HepG2 (cell line): ENCODE results near the gene TAS2R40. TPM values are rescaled to one million over a fixed set of nuclear protein-coding genes. Genes with fewer than 3 reads are reported as not detected.
A peak's percentile ranks its signal among the peaks of the same experiment; 100 is the strongest.

Source experiments
- BRD4 ChIP-seq: sonication (generic); formaldehyde crosslinking; IDR thresholded peaks from 2 replicates; pipeline ENCODE4 v1.4.0; 2020; ENCODE audit warnings: missing genetic modification reagents
- CERS6 ChIP-seq: sonication (generic); formaldehyde crosslinking; IDR thresholded peaks from 2 replicates; pipeline ENCODE4 v1.5.0; 2020; ENCODE audit warnings: missing genetic modification reagents
- DNMT3B ChIP-seq: conservative IDR thresholded peaks from 2 replicates; pipeline ENCODE4 v1.6.1; 2016; ENCODE audit warnings: missing biosample characterization, control low read depth
- ESRRA ChIP-seq: sonication (generic); formaldehyde crosslinking; IDR thresholded peaks from 2 replicates; pipeline ENCODE4 v1.5.1; 2020; ENCODE audit warnings: mild to moderate bottlenecking, low read depth, missing genetic modification reagents
- FOXP1 ChIP-seq, 2 experiments: fragments of 450-650 bp in 1 of 2; IDR thresholded peaks; 2 replicates each; pipeline ENCODE4 v1.6.1; 2017 to 2018; ENCODE audit warnings: antibody characterized with exemption in 1 of 2
- GABPB1 ChIP-seq: IDR thresholded peaks from 2 replicates; pipeline ENCODE4 v1.6.1; 2016; ENCODE audit warnings: mild to moderate bottlenecking, missing genetic modification reagents, moderate library complexity, missing compliant biosample characterization
- KLF12 ChIP-seq: sonication (generic); formaldehyde crosslinking; IDR thresholded peaks from 2 replicates; pipeline ENCODE4 v1.4.0; 2020; ENCODE audit warnings: missing genetic modification reagents, borderline replicate concordance
- KMT2A ChIP-seq: sonication (generic); formaldehyde crosslinking; IDR thresholded peaks from 2 replicates; pipeline ENCODE4 v1.4.0; 2020; ENCODE audit warnings: missing genetic modification reagents
- MEF2D ChIP-seq: sonication (generic); formaldehyde crosslinking; IDR thresholded peaks from 2 replicates; pipeline ENCODE4 v1.5.1; 2020; ENCODE audit warnings: mild to moderate bottlenecking, missing genetic modification reagents
- MTA1 ChIP-seq: sonication (generic); formaldehyde crosslinking; IDR thresholded peaks from 2 replicates; pipeline ENCODE4 v1.4.0; 2020; ENCODE audit warnings: missing genetic modification reagents, mild to moderate bottlenecking, borderline replicate concordance
- MXD3 ChIP-seq: IDR thresholded peaks from 2 replicates; pipeline ENCODE4 v1.6.1; 2016; ENCODE audit warnings: mild to moderate bottlenecking, missing biosample characterization, missing genetic modification reagents
- NFYC ChIP-seq: IDR thresholded peaks from 2 replicates; pipeline ENCODE4 v1.6.1; 2016; ENCODE audit warnings: missing genetic modification reagents, missing compliant biosample characterization
- NRL ChIP-seq: sonication (generic); formaldehyde crosslinking; IDR thresholded peaks from 2 replicates; pipeline ENCODE4 v1.5.0; 2020; ENCODE audit warnings: missing genetic modification reagents, mild to moderate bottlenecking, moderate library complexity, borderline replicate concordance
- PRPF4 ChIP-seq: fragments of 200-400 bp; formaldehyde crosslinking; IDR thresholded peaks from 2 replicates; pipeline ENCODE4 v1.6.1; 2016; ENCODE audit warnings: low read length, low read depth; ENCODE audit not compliant: poor library complexity, severe bottlenecking
- REPIN1 ChIP-seq: sonication (generic); formaldehyde crosslinking; IDR thresholded peaks from 2 replicates; pipeline ENCODE4 v1.8.0; 2022; ENCODE audit warnings: missing genetic modification reagents, low read depth, mild to moderate bottlenecking, borderline replicate concordance
- SCMH1 ChIP-seq: sonication (generic); formaldehyde crosslinking; IDR thresholded peaks from 2 replicates; pipeline ENCODE4 v1.9.0; 2021; ENCODE audit warnings: missing genetic modification reagents, mild to moderate bottlenecking, borderline replicate concordance
- SMAD1 ChIP-seq: sonication (generic); formaldehyde crosslinking; IDR thresholded peaks from 2 replicates; pipeline ENCODE4 v1.4.0; 2020; ENCODE audit warnings: missing genetic modification reagents, low read depth, mild to moderate bottlenecking, borderline replicate concordance
- SOX13 ChIP-seq, 3 experiments: fragments of 450-650 bp in 1 of 3; sonication (generic) in 1 of 3; formaldehyde crosslinking in 1 of 3; IDR thresholded peaks in 2 of 3; conservative IDR thresholded peaks in 1 of 3; 2 replicates each; pipeline versions ENCODE4 v1.5.0 to v1.6.1; 2016 to 2020; ENCODE audit warnings: antibody characterized with exemption in 1 of 3, mild to moderate bottlenecking in 1 of 3, missing compliant biosample characterization in 1 of 3, missing genetic modification reagents in 1 of 3, moderate library complexity in 1 of 3
- ZBTB38 ChIP-seq: sonication (generic); formaldehyde crosslinking; IDR thresholded peaks from 2 replicates; pipeline ENCODE4 v1.5.1; 2020; ENCODE audit warnings: mild to moderate bottlenecking, missing genetic modification reagents
- ZNF205 ChIP-seq: IDR thresholded peaks from 2 replicates; pipeline ENCODE4 v1.6.1; 2018; ENCODE audit warnings: missing biosample characterization, missing genetic modification reagents
- ZNF225 ChIP-seq: sonication (generic); formaldehyde crosslinking; IDR thresholded peaks from 2 replicates; pipeline ENCODE4 v1.4.0; 2020; ENCODE audit warnings: mild to moderate bottlenecking, missing genetic modification reagents
- ZNF446 ChIP-seq: sonication (generic); formaldehyde crosslinking; IDR thresholded peaks from 2 replicates; pipeline ENCODE4 v1.5.0; 2020; ENCODE audit warnings: mild to moderate bottlenecking, missing genetic modification reagents
- ZNF484 ChIP-seq: sonication (generic); formaldehyde crosslinking; IDR thresholded peaks from 2 replicates; pipeline ENCODE4 v1.5.1; 2020; ENCODE audit warnings: mild to moderate bottlenecking, low read depth, missing genetic modification reagents, borderline replicate concordance
- ZNF557 ChIP-seq: sonication (generic); formaldehyde crosslinking; IDR thresholded peaks from 2 replicates; pipeline ENCODE4 v1.4.0; 2020; ENCODE audit warnings: missing genetic modification reagents
- ZNF704 ChIP-seq: sonication (generic); formaldehyde crosslinking; IDR thresholded peaks from 2 replicates; pipeline ENCODE4 v1.8.1; 2023; ENCODE audit warnings: mild to moderate bottlenecking, inconsistent platforms, moderate library complexity, missing genetic modification reagents, borderline replicate concordance
- ZNF883 ChIP-seq: sonication (generic); formaldehyde crosslinking; IDR thresholded peaks from 2 replicates; pipeline ENCODE4 v1.5.1; 2020; ENCODE audit warnings: mild to moderate bottlenecking, missing genetic modification reagents; ENCODE audit errors: not compliant biosample characterization
- polyA plus RNA-seq, 8 experiments: library from polyadenylated mRNA; depleted of rRNA in 3 of 8; stranded (reverse) in 7 of 8; unstranded in 1 of 8; fragments of >200 nt; fragmentation: Illumina TruSeq in 4 of 8; extraction: Trizol in 4 of 8; gene quantifications; 2 replicates each; pipeline versions ENCODE4 v1.2.1 to v1.2.3, GENCODE V29; 2011 to 2016; ENCODE audit warnings: low read depth in 4 of 8, missing spikeins in 1 of 8, mixed read lengths in 1 of 8; ENCODE audit not compliant: insufficient read depth in 1 of 8
- total RNA-seq, 5 experiments: library from RNA; depleted of rRNA; stranded (reverse); fragments of >200 nt; fragmentation: Illumina TruSeq; extraction: Trizol; gene quantifications; 2 replicates each; pipeline ENCODE4 v1.2.3, GENCODE V29; 2016; ENCODE audit warnings: low read depth in 1 of 5

Gene TAS2R40
- total and polyA plus RNA-seq, 2 of the 13 experiments (the other 11 are each of a cell fraction or from before 2014, with no cell fraction given), result not detected

GRCh38 chr7:143263266-143264195 lies 41.7 kb downstream of the TAS2R40 start, which contains the start of gene GSTK1 (continued):
- TF ChIP-seq ZNF704 (0 out of 2 replicates have a peak, but pooled peaks have one; percentile 74), SCMH1 (CRISPR knock-in tag) (no peak), ZNF205 (CRISPR knock-in tag) (peak; percentile 75; the same call in 1 of the 2 replicates), MEF2D (CRISPR knock-in tag) (peak; percentile 76; the same call in 1 of the 2 replicates), ZNF883 (peak; percentile 29), NRL (no peak; the same call in 1 of the 2 replicates), BRD4 (CRISPR knock-in tag) (no peak; the same call in 1 of the 2 replicates), PRPF4 (no peak), GABPB1 (CRISPR knock-in tag) (peak; percentile 89), NFYC (CRISPR knock-in tag) (0 out of 2 replicates have a peak, but pooled peaks have one; percentile 9), CERS6 (CRISPR knock-in tag) (no peak), KLF12 (CRISPR knock-in tag) (no peak; the same call in 1 of the 2 replicates), MTA1 (CRISPR knock-in tag) (peak; percentile 92; the same call in 1 of the 2 replicates), REPIN1 (peak; percentile 84; the same call in 1 of the 2 replicates), SOX13 (IDR thresholded peaks at IDR 0.05) (0 out of 2 replicates have a peak, but pooled peaks have one; percentile 16), SOX13 (CRISPR knock-in tag; conservative IDR thresholded peaks at IDR 0.05 in 1 of 2, IDR thresholded peaks at IDR 0.05 in 1 of 2) (no peak), ZNF446 (CRISPR knock-in tag) (peak; percentile 73; the same call in 1 of the 2 replicates), MXD3 (CRISPR knock-in tag) (peak; percentile 78; the same call in 1 of the 2 replicates), ZBTB38 (CRISPR knock-in tag) (0 out of 2 replicates have a peak, but pooled peaks have one; percentile 40), ZNF557 (CRISPR knock-in tag) (no peak), ESRRA (CRISPR knock-in tag) (peak; percentile 86; the same call in 1 of the 2 replicates), SMAD1 (CRISPR knock-in tag) (0 out of 2 replicates have a peak, but pooled peaks have one; percentile 28), FOXP1 (IDR thresholded peaks at IDR 0.05) (no peak), FOXP1 (CRISPR knock-in tag; IDR thresholded peaks at IDR 0.05) (no peak), DNMT3B (CRISPR knock-in tag) (no peak), KMT2A (CRISPR knock-in tag) (peak; percentile 84), ZNF225 (CRISPR knock-in tag) (peak; percentile 80; the same call in 1 of the 2 replicates), ZNF484 (CRISPR knock-in tag) (no peak)
